BJ (cell line): ENCODE results near the gene FER. TPM values are rescaled to one million over a fixed set of nuclear protein-coding genes. Genes with fewer than 3 reads are reported as not detected.
"Not testable (repeated sequence)": the region's sequence is repeated elsewhere in the genome, so short reads cannot be mapped to it uniquely, and the experiment has no call there.

ENCODE experiments used
- CTCF ChIA-PET: fragments of 350-600 bp; formaldehyde crosslinking; extraction: SDS; loops from one replicate; lab custom pipeline; 2021; ENCODE audit warnings: antibody characterized with exemption, inconsistent platforms; lab: Yijun Ruan, JAX
- POLR2A ChIA-PET: fragments of 300-600 bp; sonication (Branson Sonifier 250); formaldehyde crosslinking; extraction: SDS; loops from one replicate; lab custom pipeline; 2021; ENCODE audit warnings: antibody characterized with exemption; lab: Charles Lee
- DNase-seq: peaks from one replicate; pipeline ENCODE4 v3.0.0-alpha.2; 2011; ENCODE audit warnings: low read depth
- H3K27me3 ChIP-seq: 2 replicates; pipeline ENCODE4 v1.6.0; 2011; ENCODE audit warnings: low read length; ENCODE audit not compliant: control insufficient read depth, insufficient read depth
- H3K36me3 ChIP-seq: 2 replicates; pipeline ENCODE4 v1.5.1; 2011; ENCODE audit warnings: low read length; ENCODE audit not compliant: control insufficient read depth, insufficient read depth
- H3K4me3 ChIP-seq: 2 replicates; pipeline ENCODE4 v1.5.1; 2011; ENCODE audit warnings: low read depth, mild to moderate bottlenecking, control low read depth, low read length
- CTCF ChIP-seq: IDR thresholded peaks from 2 replicates; pipeline ENCODE4 v1.5.1; 2011; ENCODE audit warnings: low read depth, mild to moderate bottlenecking, control low read depth, inconsistent platforms, low read length, moderate library complexity; ENCODE audit not compliant: insufficient read depth
- polyA minus RNA-seq: library from RNA; depleted of rRNA, polyadenylated mRNA; stranded (reverse); fragments of >200 nt; gene quantifications from 2 replicates; pipeline ENCODE4 v1.2.3, GENCODE V29; 2011; rRNA and poly(A)+ RNA removed
- polyA plus RNA-seq: library from polyadenylated mRNA; depleted of rRNA; stranded (reverse); fragments of >200 nt; gene quantifications from 2 replicates; pipeline ENCODE4 v1.2.3, GENCODE V29; 2011; rRNA removed

Gene FER
- 4.0 and 11.6 TPM in 2 replicates for polyA plus RNA-seq
- 14.4 and 19.2 TPM in 2 replicates for polyA minus RNA-seq

GRCh38 chr5:108747774-108748400, at the start of gene FER:
FER (plus strand) TSS chr5:108747897; CDS start chr5:108798183, 50,286 bp downstream.
- no peak for DNase-seq
- ChIA-PET CTCF (interaction anchor here (0.7 kb wide), 1 partner anchor 106 kb away, joined by 3 read pairs; no protein-coding TSS in a partner anchor), POLR2A (interaction anchor here (0.5 to 1.3 kb wide), 2 partner anchors 13 to 20 kb away, joined by 4 to 7 read pairs; no protein-coding TSS in a partner anchor)
- TF ChIP-seq CTCF = no peak
- Histone ChIP-seq H3K4me3 (peak within 1 kb of the TSS; percentile 90), H3K27me3 (no peaks in the 10 kb centered on the region), H3K36me3 (no peaks in the 10 kb centered on the region)

- CTCF ChIA-PET, POLR2A ChIA-PET, H3K27me3 ChIP-seq: not testable (repeated sequence)
Measured at GRCh38 chr5:108700388-108700787, 47.3 kb upstream of the FER start.

GRCh38 chr5:108700930-108701329, 46.8 kb upstream of the FER start:
- CTCF ChIA-PET = no interaction called here
- H3K27me3 ChIP-seq = no peaks in the 10 kb centered on the region
- POLR2A ChIA-PET = no interaction called here

More at GRCh38 chr5:108700388-108700787, 47.3 kb upstream of the FER start:
- DNase-seq, H3K36me3 ChIP-seq, H3K4me3 ChIP-seq: not testable (repeated sequence)

GRCh38 chr5:108702546-108702945, 45.2 kb upstream of the FER start:
- no peak for TF ChIP-seq CTCF
- CTCF ChIA-PET = no interaction called here
- POLR2A ChIA-PET = no interaction called here
- Histone ChIP-seq H3K4me3 (no peak overlapping the region), H3K27me3 (no peaks in the 10 kb centered on the region), H3K36me3 (no peaks in the 10 kb centered on the region)
- DNase-seq = no peak

More at GRCh38 chr5:108700930-108701329, 46.8 kb upstream of the FER start:
- no peak overlapping the region for H3K4me3 ChIP-seq
- no peak for TF ChIP-seq CTCF
- H3K36me3 ChIP-seq = no peaks in the 10 kb centered on the region
- no peak for DNase-seq

GRCh38 chr5:108703313-108703712, 44.4 kb upstream of the FER start:
- H3K4me3 ChIP-seq = no peak overlapping the region
- DNase-seq = no peak
- CTCF ChIA-PET = no interaction called here
- no peaks in the 10 kb centered on the region for H3K27me3 ChIP-seq
- POLR2A ChIA-PET = no interaction called here
- no peak for TF ChIP-seq CTCF
- H3K36me3 ChIP-seq = no peaks in the 10 kb centered on the region
